Esophagus muscularis mucosa (tissue), 4 donors: Measurements from ENCODE around the gene EMD. TPM values are rescaled to one million over a fixed set of nuclear protein-coding genes. Genes with fewer than 3 reads are reported as not detected.
"Not testable (repeated sequence)": the region's sequence is repeated elsewhere in the genome, so short reads cannot be mapped to it uniquely, and the experiment has no call there.

Source experiments
- DNase-seq: peaks from one replicate; pipeline ENCODE4 v3.0.0-alpha.2; 2017; ENCODE audit errors: extremely low spot score
- H3K27ac ChIP-seq, 4 donors: fragments of 200-600 bp; sonication (generic); replicated peaks in 1 of 4; 1 replicate in 3 of 4; 2 replicates in 1 of 4; pipeline ENCODE4 v1.5.1; 2016 to 2019; ENCODE audit warnings: mild to moderate bottlenecking in 1 of 4
- H3K27me3 ChIP-seq, 4 donors: fragments of 200-600 bp; sonication (generic); one replicate each; pipeline versions ENCODE4 v1.5.1 to v1.6.0; 2016 to 2019
- H3K36me3 ChIP-seq, 4 donors: fragments of 200-600 bp; sonication (generic); one replicate each; pipeline ENCODE4 v1.5.1; 2016 to 2019
- H3K4me1 ChIP-seq, 4 donors: fragments of 200-600 bp; sonication (generic); one replicate each; pipeline ENCODE4 v1.5.1; 2016 to 2019
- H3K4me3 ChIP-seq, 4 donors: fragments of 200-600 bp; sonication (generic); 1 replicate in 2 of 4; 2 replicates in 2 of 4; pipeline ENCODE4 v1.5.1; 2016 to 2019; ENCODE audit warnings: mild to moderate bottlenecking in 4 of 4, moderate library complexity in 1 of 4
- H3K9me3 ChIP-seq, 4 donors: fragments of 200-600 bp; sonication (generic); 1 replicate in 3 of 4; 2 replicates in 1 of 4; pipeline ENCODE4 v1.5.1; 2016 to 2019
- EP300 ChIP-seq: sonication (generic); formaldehyde crosslinking; IDR thresholded peaks from one replicate; pipeline ENCODE4 v1.6.1; 2017; ENCODE audit warnings: antibody characterized with exemption
- POLR2A ChIP-seq: fragments of 450-650 bp; IDR thresholded peaks from one replicate; pipeline ENCODE4 v1.6.1; 2017; ENCODE audit warnings: antibody characterized with exemption, moderate library complexity, mild to moderate bottlenecking, low read depth
- POLR2AphosphoS5 ChIP-seq, 2 donors: sonication (generic); formaldehyde crosslinking; IDR thresholded peaks; one replicate each; pipeline ENCODE4 v1.6.1; 2017; ENCODE audit warnings: antibody characterized with exemption in 2 of 2
- WGBS: methylation state at CpG from one replicate; pipeline ENCODE4 v1.1.5; 2018; 5-methylcytosine and 5-hydroxymethylcytosine counted together
- intact Hi-C: fragments of 100-400 bp; cut with DNase I; formaldehyde crosslinking; loops from one replicate; pipeline ENCODE4 v1.15.1; 2023
- total RNA-seq, 4 donors: library from RNA; depleted of rRNA; stranded (reverse); fragments of >200 nt; gene quantifications; one replicate each; pipeline versions ENCODE4 v1.1.0 to v1.2.1, GENCODE V29; 2016
- TF ChIP-seq, protein P1 (sequence below), 3 experiments: fragments of 200-600 bp in 2 of 3; fragments of 450-650 bp in 1 of 3; sonication (generic) in 2 of 3; IDR thresholded peaks; one replicate each; pipeline ENCODE4 v1.5.1; 2017 to 2019; ENCODE audit warnings: antibody characterized with exemption in 3 of 3, mild to moderate bottlenecking in 2 of 3, moderate library complexity in 1 of 3

The EMD gene
- total RNA-seq, 4 donors from 2014 or later = 37.0 to 64.7 (median 57.7) TPM

DNA sequence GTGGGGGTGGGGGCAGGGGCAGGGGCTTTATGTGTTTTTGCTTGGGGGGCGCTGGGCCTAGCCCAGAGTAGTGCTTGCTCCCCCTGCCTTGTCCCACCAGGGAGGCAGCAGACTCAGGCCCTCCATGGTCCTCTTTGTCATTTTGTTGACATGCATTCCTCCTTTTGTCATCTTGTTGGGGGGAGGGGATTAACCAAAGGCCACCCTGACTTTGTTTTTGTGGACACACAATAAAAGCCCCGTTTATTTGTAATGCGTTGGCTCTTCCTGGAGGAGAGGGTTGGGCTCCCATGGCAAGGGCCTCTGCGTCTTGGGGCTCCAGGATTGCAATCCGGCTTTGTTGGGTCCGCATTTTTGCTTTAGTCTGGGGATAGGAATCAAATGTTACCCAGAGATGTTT lies 2.2 kb downstream of the EMD start:
- Histone ChIP-seq H3K4me3 (no peak overlapping the region), H3K36me3 (peaks cover 0 to 19% (median 3%) of the 10 kb centered on the region in 4 donors), H3K27me3 (no peaks in the 10 kb centered on the region), H3K9me3 (no peaks in the 10 kb centered on the region), H3K4me1 (peaks cover 6 to 63% (median 54%) of the 10 kb centered on the region in 4 donors), H3K27ac (peak overlapping the region; percentile 92 to 99 (median 96))
- DNase-seq = no peak
- intact Hi-C loops = no loop called here
- TF ChIP-seq POLR2A = no peak
- TF ChIP-seq EP300 = no peak
- TF ChIP-seq, protein P1, sequence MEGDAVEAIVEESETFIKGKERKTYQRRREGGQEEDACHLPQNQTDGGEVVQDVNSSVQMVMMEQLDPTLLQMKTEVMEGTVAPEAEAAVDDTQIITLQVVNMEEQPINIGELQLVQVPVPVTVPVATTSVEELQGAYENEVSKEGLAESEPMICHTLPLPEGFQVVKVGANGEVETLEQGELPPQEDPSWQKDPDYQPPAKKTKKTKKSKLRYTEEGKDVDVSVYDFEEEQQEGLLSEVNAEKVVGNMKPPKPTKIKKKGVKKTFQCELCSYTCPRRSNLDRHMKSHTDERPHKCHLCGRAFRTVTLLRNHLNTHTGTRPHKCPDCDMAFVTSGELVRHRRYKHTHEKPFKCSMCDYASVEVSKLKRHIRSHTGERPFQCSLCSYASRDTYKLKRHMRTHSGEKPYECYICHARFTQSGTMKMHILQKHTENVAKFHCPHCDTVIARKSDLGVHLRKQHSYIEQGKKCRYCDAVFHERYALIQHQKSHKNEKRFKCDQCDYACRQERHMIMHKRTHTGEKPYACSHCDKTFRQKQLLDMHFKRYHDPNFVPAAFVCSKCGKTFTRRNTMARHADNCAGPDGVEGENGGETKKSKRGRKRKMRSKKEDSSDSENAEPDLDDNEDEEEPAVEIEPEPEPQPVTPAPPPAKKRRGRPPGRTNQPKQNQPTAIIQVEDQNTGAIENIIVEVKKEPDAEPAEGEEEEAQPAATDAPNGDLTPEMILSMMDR (IDR thresholded peaks at IDR 0.05) = no peak
- no peak for TF ChIP-seq POLR2AphosphoS5 (IDR thresholded peaks at IDR 0.05)
- WGBS = 68% methylated on average over 5 of the region's 6 CpGs

DNA sequence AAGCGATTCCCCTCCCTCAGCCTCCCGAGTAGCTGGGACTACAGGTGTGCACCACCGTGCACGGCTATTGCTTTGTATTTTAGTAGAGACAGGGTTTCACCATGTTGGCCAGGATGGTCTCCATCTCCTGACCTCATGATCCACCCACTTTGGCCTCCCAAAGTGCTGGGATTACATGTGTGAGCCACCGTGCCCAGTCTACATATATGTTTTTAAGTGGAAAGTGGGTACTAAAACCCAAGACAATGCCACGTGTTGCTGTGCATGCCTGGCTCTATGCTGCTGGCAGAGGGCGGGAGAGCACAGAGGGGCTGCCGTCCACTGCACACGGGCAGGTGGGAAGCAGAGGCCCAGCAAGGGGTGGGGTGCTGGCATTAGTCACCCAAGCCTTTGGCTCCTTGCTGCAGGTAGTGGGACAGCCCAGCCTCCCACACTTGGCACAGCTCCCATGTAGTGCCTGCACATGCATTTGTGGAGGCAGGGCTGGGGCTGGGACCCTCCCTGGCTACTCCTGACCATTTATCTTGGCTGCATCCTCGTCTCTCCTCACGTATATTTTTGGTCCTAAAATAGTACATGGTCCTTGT lies 3.5 kb downstream of the EMD start:
- H3K4me1 ChIP-seq = peaks cover 6 to 52% (median 42%) of the 10 kb centered on the region in 4 donors
- intact Hi-C loops = no loop called here
- no peaks in the 10 kb centered on the region for H3K27me3 ChIP-seq
- no peak for TF ChIP-seq POLR2AphosphoS5 (IDR thresholded peaks at IDR 0.05)
- no peak for TF ChIP-seq POLR2A
- TF ChIP-seq, protein P1 (IDR thresholded peaks at IDR 0.05) = no peak
- TF ChIP-seq EP300 = no peak
- H3K27ac ChIP-seq = peak overlapping the region in 2 of 4 donors; percentile 22 to 92
- WGBS = 75% methylated on average over 8 of the region's 11 CpGs
- peaks cover 0 to 19% (median 3%) of the 10 kb centered on the region in 4 donors for H3K36me3 ChIP-seq
- no peak for DNase-seq
- no peak overlapping the region for H3K4me3 ChIP-seq
- no peaks in the 10 kb centered on the region for H3K9me3 ChIP-seq

DNA sequence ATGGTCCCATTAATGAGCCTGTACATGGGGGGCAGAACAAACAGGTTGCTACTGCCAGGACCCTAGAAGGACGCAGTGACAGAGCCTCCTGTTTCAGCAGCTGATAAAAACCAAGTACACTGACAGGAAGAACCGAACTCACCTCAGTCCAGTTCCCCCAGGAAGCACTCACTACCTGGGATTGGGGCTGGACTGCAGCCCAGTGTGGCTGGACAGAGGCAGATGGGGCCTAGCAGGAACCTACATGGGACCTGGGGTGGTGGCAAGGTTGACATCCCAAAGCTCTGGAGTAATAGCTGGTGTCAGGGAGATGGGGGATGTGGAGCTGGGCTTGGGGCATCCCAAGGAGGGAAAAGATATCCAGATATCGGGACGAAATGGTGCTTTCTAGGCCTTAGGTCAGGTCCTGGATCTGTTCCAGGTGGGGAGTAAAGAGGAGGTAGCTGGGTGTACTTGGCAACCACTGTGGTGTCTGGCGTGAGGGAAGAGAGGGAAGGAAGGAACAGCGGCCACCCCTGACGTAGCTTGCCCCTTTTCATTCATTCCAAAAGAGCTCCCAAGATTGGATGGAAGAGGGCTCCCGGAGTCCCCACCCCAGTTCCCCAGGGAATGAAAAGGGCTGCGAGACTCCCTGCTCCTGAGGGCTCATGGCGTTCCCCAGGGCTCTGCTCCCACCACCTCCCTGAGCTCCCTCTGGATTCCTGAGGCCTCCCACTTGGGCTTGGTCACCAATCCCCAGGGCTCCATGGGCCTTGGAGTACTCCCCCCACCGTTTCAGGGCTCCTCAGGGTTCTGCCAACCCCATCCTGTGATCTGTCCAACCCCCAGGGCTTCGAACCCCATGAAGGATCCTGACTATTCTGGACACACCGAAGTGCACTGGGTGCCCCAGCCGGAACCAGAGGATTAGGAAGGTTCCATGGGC lies 4.5 kb downstream of the EMD start:
- no peak overlapping the region for H3K4me3 ChIP-seq
- peak overlapping the region; percentile 38 to 92 (median 48) for H3K27ac ChIP-seq
- H3K4me1 ChIP-seq = peaks cover 6 to 44% (median 38%) of the 10 kb centered on the region in 4 donors
- peaks cover 0 to 19% (median 3%) of the 10 kb centered on the region in 4 donors for H3K36me3 ChIP-seq
- no peaks in the 10 kb centered on the region for H3K9me3 ChIP-seq
- TF ChIP-seq POLR2AphosphoS5 (IDR thresholded peaks at IDR 0.05) = peak in 1 of 2 donors; percentile 16
- TF ChIP-seq, protein P1 (IDR thresholded peaks at IDR 0.05) = no peak
- WGBS = 74% methylated on average over 13 of the region's 14 CpGs
- H3K27me3 ChIP-seq = no peaks in the 10 kb centered on the region
- no peak for DNase-seq
- intact Hi-C loops = no loop called here

DNA sequence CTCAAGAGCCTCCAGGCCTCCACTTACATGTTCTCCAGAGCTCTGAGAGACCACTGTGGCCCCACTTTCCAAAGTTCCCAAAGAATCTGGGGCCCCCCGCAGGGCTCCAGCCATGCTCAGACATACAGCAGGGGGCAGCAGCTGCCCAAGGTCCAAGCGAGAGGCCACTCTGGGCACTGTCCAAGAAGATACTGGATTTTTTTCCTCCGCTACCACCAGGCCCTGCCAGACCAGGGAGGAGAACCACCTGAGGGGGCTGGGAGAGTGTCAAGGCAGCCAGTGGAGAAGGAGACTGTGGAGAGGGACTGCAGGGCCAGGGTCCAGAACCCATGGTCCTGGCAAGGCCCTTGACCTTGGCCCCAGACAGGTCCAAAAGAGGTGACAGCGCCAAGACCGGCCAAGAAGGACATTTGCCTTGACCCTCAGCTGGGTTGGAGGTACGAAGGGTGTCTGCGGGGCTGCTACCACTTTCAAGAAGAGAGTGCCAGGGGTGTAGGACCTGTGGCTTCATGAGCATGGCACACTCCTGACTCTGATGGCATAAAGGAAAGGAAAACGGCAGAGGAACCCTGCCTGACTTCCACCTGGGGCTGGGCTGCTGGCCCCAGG lies 5.3 kb downstream of the EMD start:
- no peak overlapping the region for H3K4me3 ChIP-seq
- peaks cover 0 to 19% (median 3%) of the 10 kb centered on the region in 4 donors for H3K36me3 ChIP-seq
- DNase-seq = no peak
- intact Hi-C loops = no loop called here
- H3K4me1 ChIP-seq = peaks cover 6 to 44% (median 38%) of the 10 kb centered on the region in 4 donors
- WGBS = 59% methylated on average over 8 of the region's 8 CpGs
- H3K27me3 ChIP-seq = no peaks in the 10 kb centered on the region
- no peaks in the 10 kb centered on the region for H3K9me3 ChIP-seq
- TF ChIP-seq POLR2A (no peak), POLR2AphosphoS5 (IDR thresholded peaks at IDR 0.05) (peak in 1 of 2 donors; percentile 5)
- TF ChIP-seq, protein P1 (IDR thresholded peaks at IDR 0.05) = peak; percentile 36 to 53 (median 48)
- H3K27ac ChIP-seq = peak overlapping the region; percentile 38 to 92 (median 48)

DNA sequence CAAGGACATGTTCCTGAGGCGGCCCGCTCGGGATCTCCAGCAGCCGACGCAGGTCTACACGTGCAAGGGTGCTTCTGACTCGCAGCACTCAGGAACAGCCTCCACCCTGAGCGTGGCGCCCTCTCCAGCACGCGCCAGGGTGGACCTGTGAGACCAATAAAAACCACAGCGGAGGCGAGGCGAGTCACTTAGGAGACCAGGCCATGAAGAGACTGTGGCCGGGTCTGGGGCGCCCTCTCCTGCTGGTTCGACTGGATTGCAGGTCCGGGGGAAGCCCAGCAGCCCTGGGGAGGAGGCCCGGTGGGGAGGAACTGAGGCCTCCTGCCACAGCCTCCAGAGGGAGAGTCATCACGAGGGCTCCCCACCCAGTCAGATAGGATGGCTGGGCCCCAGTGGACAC lies 9.0 kb downstream of the EMD start:
- DNase-seq, intact Hi-C loops: not testable (repeated sequence)
- WGBS = no CpG with 5 or more reads among the region's 20 CpGs

DNA sequence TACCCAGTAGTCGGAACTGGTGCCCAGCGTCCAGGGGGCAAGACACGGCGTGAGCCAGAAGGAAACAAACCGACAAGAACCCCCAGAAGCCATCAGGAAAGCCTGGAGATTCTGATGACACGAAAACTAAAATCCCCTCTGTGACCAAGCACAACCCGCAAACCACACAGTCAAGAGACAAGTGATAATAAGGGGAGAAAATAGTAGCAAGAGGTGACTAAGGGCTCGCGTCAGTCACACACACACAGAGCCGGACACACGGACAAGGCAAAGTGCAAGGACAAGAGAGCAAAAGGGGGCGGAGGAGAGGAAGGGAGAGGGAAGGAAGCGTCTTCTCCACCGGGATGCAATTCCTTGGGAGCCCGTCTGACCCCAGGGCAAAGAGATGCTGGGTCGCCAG lies 9.6 kb downstream of the EMD start:
- H3K4me3 ChIP-seq, H3K27me3 ChIP-seq, H3K9me3 ChIP-seq, DNase-seq, H3K36me3 ChIP-seq, H3K27ac ChIP-seq, intact Hi-C loops: not testable (repeated sequence)
- peaks cover 0 to 11% (median 11%) of the 10 kb centered on the region in 4 donors for H3K4me1 ChIP-seq
- WGBS = no CpG with 5 or more reads among the region's 16 CpGs

More for the DNA sequence above, 9.0 kb downstream of the EMD start:
- not testable (repeated sequence) for H3K27ac ChIP-seq, H3K36me3 ChIP-seq, H3K9me3 ChIP-seq, H3K27me3 ChIP-seq, H3K4me3 ChIP-seq
- H3K4me1 ChIP-seq = peaks cover 0 to 16% (median 16%) of the 10 kb centered on the region in 4 donors
